SK-N-SH (cell line): Measurements from ENCODE around the gene TRAF2. TPM values are rescaled to one million over a fixed set of nuclear protein-coding genes. Genes with fewer than 3 reads are reported as not detected.

Experiments
- CTCF ChIA-PET: fragments of 300-600, 350-600 bp; formaldehyde crosslinking; extraction: SDS; loops from one replicate; lab custom pipeline; 2021; lab: Yijun Ruan, JAX
- POLR2A ChIA-PET: fragments of 350-600 bp; sonication (Branson Sonifier 250); formaldehyde crosslinking; extraction: SDS; loops from one replicate; lab custom pipeline; 2020; ENCODE audit warnings: antibody characterized with exemption, inconsistent platforms; lab: Yijun Ruan, JAX
- DNase-seq: peaks from one replicate; pipeline ENCODE4 v3.0.0; 2012
- H2AFZ ChIP-seq: fragments of 200-600 bp; sonication (generic); 2 replicates; pipeline ENCODE4 v1.8.1; 2016; ENCODE audit warnings: antibody characterized with exemption, mild to moderate bottlenecking, low read depth
- H3F3A ChIP-seq: fragments of 200-600 bp; sonication (generic); replicated peaks from 2 replicates; pipeline ENCODE3; 2016; ENCODE audit warnings: antibody characterized with exemption, mild to moderate bottlenecking; ENCODE audit not compliant: insufficient read depth
- H3K27ac ChIP-seq, 2 experiments: fragments of 200-500 bp in 1 of 2; fragments of 200-600 bp in 1 of 2; sonication (Bioruptor generic) in 1 of 2; sonication (generic), shearing (Covaris generic) in 1 of 2; 2 replicates each; pipeline versions ENCODE4 v1.5.1 to v1.6.1; 2014 to 2016; ENCODE audit warnings: low read depth in 2 of 2, inconsistent platforms in 1 of 2, low read length in 1 of 2, mild to moderate bottlenecking in 1 of 2, mixed read lengths in 1 of 2
- H3K27me3 ChIP-seq: fragments of 200-600 bp; sonication (generic), shearing (Covaris generic); 2 replicates; pipeline ENCODE4 v1.6.1; 2016; ENCODE audit warnings: mixed run types; ENCODE audit not compliant: insufficient read depth
- H3K36me3 ChIP-seq, 2 experiments: fragments of 200-500 bp in 1 of 2; fragments of 200-600 bp in 1 of 2; sonication (Bioruptor generic) in 1 of 2; sonication (generic) in 1 of 2; replicated peaks in 1 of 2; 2 replicates each; pipeline versions ENCODE3 to v1.5.1; 2014 to 2016; ENCODE audit warnings: low read length in 1 of 2, mild to moderate bottlenecking in 1 of 2; ENCODE audit not compliant: insufficient read depth in 2 of 2, control insufficient read depth in 1 of 2
- H3K4me1 ChIP-seq, 2 experiments: fragments of 200-500 bp in 1 of 2; fragments of 200-600 bp in 1 of 2; sonication (Bioruptor generic) in 1 of 2; sonication (generic), shearing (Covaris generic) in 1 of 2; 2 replicates each; pipeline versions ENCODE4 v1.5.1 to v1.6.1; 2014 to 2016; ENCODE audit warnings: low read depth in 1 of 2, low read length in 1 of 2, mixed run types in 1 of 2; ENCODE audit not compliant: insufficient read depth in 2 of 2, control insufficient read depth in 1 of 2
- H3K4me2 ChIP-seq: fragments of 200-600 bp; sonication (generic), shearing (Covaris generic); 2 replicates; pipeline ENCODE4 v1.6.1; 2017; ENCODE audit warnings: mixed run types
- H3K4me3 ChIP-seq, 2 experiments: fragments of 200-500 bp in 1 of 2; fragments of 200-600 bp in 1 of 2; sonication (Bioruptor generic) in 1 of 2; sonication (generic), shearing (Covaris generic) in 1 of 2; 2 replicates each; pipeline versions ENCODE4 v1.5.1 to v1.8.1; 2014 to 2016; ENCODE audit warnings: low read depth in 2 of 2, inconsistent platforms in 1 of 2, low read length in 1 of 2, mild to moderate bottlenecking in 1 of 2, mixed read lengths in 1 of 2, moderate library complexity in 1 of 2
- H3K79me2 ChIP-seq: fragments of 200-600 bp; sonication (generic); 2 replicates; pipeline ENCODE4 v1.8.1; 2017; ENCODE audit warnings: mild to moderate bottlenecking; ENCODE audit not compliant: insufficient read depth
- H3K9ac ChIP-seq: fragments of 200-600 bp; sonication (generic); 2 replicates; pipeline ENCODE4 v1.6.1; 2017; ENCODE audit warnings: mixed run types
- H3K9me2 ChIP-seq: fragments of 200-600 bp; sonication (generic); 2 replicates; pipeline ENCODE4 v1.6.1; 2017; ENCODE audit warnings: mixed run types
- H3K9me3 ChIP-seq: fragments of 200-600 bp; sonication (generic); 2 replicates; pipeline ENCODE4 v1.6.1; 2017; ENCODE audit warnings: mixed run types, mild to moderate bottlenecking, moderate library complexity
- H4K20me1 ChIP-seq: fragments of 200-600 bp; sonication (generic); 2 replicates; pipeline ENCODE4 v1.6.1; 2017; ENCODE audit warnings: mild to moderate bottlenecking, mixed run types; ENCODE audit not compliant: insufficient read depth
- CHD2 ChIP-seq: fragments of 150-350 bp; IDR thresholded peaks from 2 replicates; pipeline ENCODE4 v1.6.1; 2018; ENCODE audit warnings: low read length; ENCODE audit not compliant: partially characterized antibody
- ELF1 ChIP-seq: IDR thresholded peaks from 2 replicates; pipeline ENCODE4 v1.4.0; 2012
- EP300 ChIP-seq, 2 experiments: IDR thresholded peaks; 2 replicates each; pipeline versions ENCODE4 v1.4.0 to v1.6.1; 2012; ENCODE audit warnings: borderline replicate concordance in 1 of 2, low read depth in 1 of 2, low read length in 1 of 2
- EZH2phosphoT487 ChIP-seq: fragments of 200-600 bp; sonication (generic); IDR thresholded peaks from 2 replicates; pipeline ENCODE4 v1.6.1; 2017; ENCODE audit warnings: low read depth, mixed run types, mild to moderate bottlenecking, antibody characterized with exemption, moderate library complexity, borderline replicate concordance
- GATA2 ChIP-seq: sonication (generic); formaldehyde crosslinking; IDR thresholded peaks from 2 replicates; pipeline ENCODE4 v1.5.0; 2020; ENCODE audit warnings: mild to moderate bottlenecking, missing genetic modification reagents
- JUND ChIP-seq: IDR thresholded peaks from 2 replicates; pipeline ENCODE4 v1.4.0; 2012
- NFIC ChIP-seq: IDR thresholded peaks from 2 replicates; pipeline ENCODE4 v1.4.0; 2012; ENCODE audit warnings: borderline replicate concordance
- NRF1 ChIP-seq: IDR thresholded peaks from 2 replicates; pipeline ENCODE4 v1.6.1; 2012; ENCODE audit warnings: low read depth, mild to moderate bottlenecking, low read length
- RAD21 ChIP-seq: IDR thresholded peaks from 2 replicates; pipeline ENCODE4 v1.6.1; 2012; ENCODE audit warnings: mild to moderate bottlenecking, low read length
- TEAD4 ChIP-seq: IDR thresholded peaks from 2 replicates; pipeline ENCODE4 v1.4.0; 2012; ENCODE audit warnings: mild to moderate bottlenecking, borderline replicate concordance; ENCODE audit not compliant: insufficient read depth
- YY1 ChIP-seq: IDR thresholded peaks from 2 replicates; pipeline ENCODE4 v1.4.0; 2012; ENCODE audit warnings: low read depth, mild to moderate bottlenecking
- WGBS: methylation state at CpG from one replicate; pipeline ENCODE4 v1.1.6; 2017; ENCODE audit warnings: low lambda C conversion rate; 5-methylcytosine and 5-hydroxymethylcytosine counted together
- polyA plus RNA-seq, 3 experiments: library from polyadenylated mRNA; depleted of rRNA; stranded (reverse); fragments of >200 nt; gene quantifications; 2 replicates each; pipeline ENCODE4 v1.2.3, GENCODE V29; 2012
- TF ChIP-seq, protein P1 (sequence below): IDR thresholded peaks from 2 replicates; pipeline ENCODE4 v1.6.1; 2012; ENCODE audit warnings: mild to moderate bottlenecking, low read depth, low read length, moderate library complexity
- TF ChIP-seq, protein P2 (sequence below): fragments of 200-600 bp; sonication (generic); IDR thresholded peaks from 2 replicates; pipeline ENCODE4 v1.6.1; 2017; ENCODE audit warnings: antibody characterized with exemption, mild to moderate bottlenecking, moderate library complexity
- TF ChIP-seq, protein P3 (sequence below): IDR thresholded peaks from 2 replicates; pipeline ENCODE4 v1.4.0; 2012; ENCODE audit warnings: low read depth

Gene TRAF2
- polyA plus RNA-seq, 1 of the 3 experiments (the other 2 are of a cell fraction) = 15.4 TPM

DNA sequence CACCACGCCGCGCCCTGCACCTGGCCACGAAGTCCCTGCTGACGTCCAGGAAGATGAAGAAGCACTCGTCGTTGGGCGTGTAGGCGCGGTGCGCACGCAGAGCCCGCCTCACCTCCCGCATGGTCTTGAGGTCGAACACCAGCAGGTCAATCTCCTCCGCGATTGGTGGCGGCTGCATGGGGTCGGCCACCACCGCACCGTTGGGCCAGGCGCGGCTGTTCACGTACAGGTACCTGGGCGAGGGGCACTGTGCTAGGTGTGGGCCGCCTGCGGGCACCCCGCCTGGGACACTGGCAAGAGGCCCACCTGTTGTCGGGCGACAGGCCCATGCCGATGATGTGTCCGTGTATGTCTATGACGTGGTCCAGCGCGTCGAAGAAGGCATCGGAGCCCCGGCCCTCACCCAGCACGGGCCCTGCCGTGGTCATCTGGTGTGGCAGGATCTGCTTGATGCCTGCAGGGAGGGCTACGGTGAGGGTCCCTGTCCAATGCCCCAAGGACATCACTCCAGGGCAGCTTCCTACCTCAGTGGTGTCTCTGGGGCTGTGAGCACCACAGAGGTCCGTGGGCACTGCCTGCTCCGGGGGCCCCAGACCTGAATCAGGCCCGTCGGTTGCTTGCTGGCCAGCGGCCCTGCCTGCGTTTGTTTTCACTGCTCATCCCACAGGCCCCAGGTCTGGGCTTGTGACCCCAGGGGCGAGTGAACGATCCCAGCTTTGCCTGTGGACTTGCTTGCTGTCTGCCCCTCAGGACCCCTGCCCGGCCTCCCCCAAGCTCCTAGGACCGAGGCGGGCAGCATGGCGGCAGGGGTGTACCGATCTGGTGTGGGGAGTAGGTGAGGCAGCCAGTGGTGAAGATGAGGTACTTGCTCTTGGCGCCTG, 55.2 kb downstream of the TRAF2 start:
- Histone ChIP-seq H4K20me1 (peaks cover 13% of the 10 kb centered on the region), H3K4me3 (no peak overlapping the region), H3K9me3 (no peaks in the 10 kb centered on the region), H3K9ac (no peak overlapping the region), H3K36me3 (peaks cover 10 to 38% of the 10 kb centered on the region in 2 experiments), H3K4me2 (no peak overlapping the region), H3K79me2 (peaks cover 28% of the 10 kb centered on the region), H2AFZ (no peak overlapping the region), H3K27me3 (no peaks in the 10 kb centered on the region), H3K4me1 (peaks cover 0 to 17% of the 10 kb centered on the region in 2 experiments; a peak in 1 of 4 replicates), H3K27ac (no peak overlapping the region), H3K9me2 (no peaks in the 10 kb centered on the region), H3F3A (peaks cover 9% of the 10 kb centered on the region)
- TF ChIP-seq, protein P1, sequence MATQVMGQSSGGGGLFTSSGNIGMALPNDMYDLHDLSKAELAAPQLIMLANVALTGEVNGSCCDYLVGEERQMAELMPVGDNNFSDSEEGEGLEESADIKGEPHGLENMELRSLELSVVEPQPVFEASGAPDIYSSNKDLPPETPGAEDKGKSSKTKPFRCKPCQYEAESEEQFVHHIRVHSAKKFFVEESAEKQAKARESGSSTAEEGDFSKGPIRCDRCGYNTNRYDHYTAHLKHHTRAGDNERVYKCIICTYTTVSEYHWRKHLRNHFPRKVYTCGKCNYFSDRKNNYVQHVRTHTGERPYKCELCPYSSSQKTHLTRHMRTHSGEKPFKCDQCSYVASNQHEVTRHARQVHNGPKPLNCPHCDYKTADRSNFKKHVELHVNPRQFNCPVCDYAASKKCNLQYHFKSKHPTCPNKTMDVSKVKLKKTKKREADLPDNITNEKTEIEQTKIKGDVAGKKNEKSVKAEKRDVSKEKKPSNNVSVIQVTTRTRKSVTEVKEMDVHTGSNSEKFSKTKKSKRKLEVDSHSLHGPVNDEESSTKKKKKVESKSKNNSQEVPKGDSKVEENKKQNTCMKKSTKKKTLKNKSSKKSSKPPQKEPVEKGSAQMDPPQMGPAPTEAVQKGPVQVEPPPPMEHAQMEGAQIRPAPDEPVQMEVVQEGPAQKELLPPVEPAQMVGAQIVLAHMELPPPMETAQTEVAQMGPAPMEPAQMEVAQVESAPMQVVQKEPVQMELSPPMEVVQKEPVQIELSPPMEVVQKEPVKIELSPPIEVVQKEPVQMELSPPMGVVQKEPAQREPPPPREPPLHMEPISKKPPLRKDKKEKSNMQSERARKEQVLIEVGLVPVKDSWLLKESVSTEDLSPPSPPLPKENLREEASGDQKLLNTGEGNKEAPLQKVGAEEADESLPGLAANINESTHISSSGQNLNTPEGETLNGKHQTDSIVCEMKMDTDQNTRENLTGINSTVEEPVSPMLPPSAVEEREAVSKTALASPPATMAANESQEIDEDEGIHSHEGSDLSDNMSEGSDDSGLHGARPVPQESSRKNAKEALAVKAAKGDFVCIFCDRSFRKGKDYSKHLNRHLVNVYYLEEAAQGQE = no peak
- no peak for TF ChIP-seq RAD21
- no peak for TF ChIP-seq EP300 (IDR thresholded peaks at IDR 0.05; ENCODE audit: borderline replicate concordance in 1 of 2, low read depth in 1 of 2, low read length in 1 of 2)
- WGBS = 95% methylated on average over 23 of the region's 55 CpGs
- POLR2A ChIA-PET = no interaction called here
- CTCF ChIA-PET = interaction anchor here (1.5 kb wide), 1 partner anchor 14 kb away, joined by 4 read pairs; no protein-coding TSS in a partner anchor
- DNase-seq = no peak

DNA sequence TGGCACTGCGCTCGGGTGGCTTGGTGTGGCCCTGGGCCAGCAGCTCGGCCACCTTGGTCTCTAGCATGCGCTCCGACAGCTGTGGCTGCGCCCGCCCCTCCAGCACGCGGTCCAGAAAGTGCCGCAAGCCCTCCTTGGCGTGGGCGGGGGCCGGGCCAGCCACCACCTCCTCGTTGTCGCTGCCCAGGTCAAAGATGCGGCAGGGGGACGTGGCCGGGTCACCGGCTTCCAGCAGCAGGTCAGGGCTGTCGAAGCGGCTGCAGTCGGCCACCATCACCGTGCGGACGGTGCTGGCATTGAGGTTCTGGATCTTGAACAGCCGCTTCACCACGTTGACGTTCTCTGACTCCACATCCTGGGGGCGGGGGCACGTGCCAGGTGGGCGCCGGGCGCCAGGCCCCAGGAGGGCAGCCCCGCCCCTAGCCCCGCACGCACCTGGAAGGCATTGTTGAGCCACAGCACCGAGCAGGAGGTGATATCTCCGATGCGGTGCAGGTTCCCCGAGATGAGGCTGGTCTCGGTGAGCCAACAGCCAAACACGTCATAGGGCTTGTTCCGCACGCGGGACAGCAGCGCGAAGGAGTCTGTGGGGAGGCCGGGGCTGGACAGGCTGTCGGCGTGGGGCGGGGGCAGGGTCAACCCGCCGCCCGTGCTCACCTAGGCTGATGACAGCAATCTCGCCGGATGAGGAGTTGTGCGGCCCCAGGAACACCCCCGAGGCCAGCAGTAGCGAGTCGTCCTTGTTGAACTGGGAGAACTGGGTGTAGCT, 56.0 kb downstream of the TRAF2 start:
- Histone ChIP-seq H3K36me3 (peaks cover 10 to 38% of the 10 kb centered on the region in 2 experiments), H3K4me2 (peak overlapping the region; percentile 96; the same call in 1 of the 2 replicates), H3K27me3 (no peaks in the 10 kb centered on the region), H4K20me1 (peaks cover 13% of the 10 kb centered on the region), H3K4me3 (no peak overlapping the region), H2AFZ (no peak overlapping the region), H3K9me2 (no peaks in the 10 kb centered on the region), H3K9me3 (no peaks in the 10 kb centered on the region), H3K79me2 (peaks cover 28% of the 10 kb centered on the region), H3K9ac (no peak overlapping the region), H3K4me1 (peaks cover 0 to 17% of the 10 kb centered on the region in 2 experiments; a peak in 1 of 4 replicates), H3F3A (peaks cover 6% of the 10 kb centered on the region), H3K27ac (no peak overlapping the region; a peak in 1 of 4 replicates)
- 93% methylated on average over 25 of the region's 60 CpGs for WGBS
- TF ChIP-seq, protein P2, sequence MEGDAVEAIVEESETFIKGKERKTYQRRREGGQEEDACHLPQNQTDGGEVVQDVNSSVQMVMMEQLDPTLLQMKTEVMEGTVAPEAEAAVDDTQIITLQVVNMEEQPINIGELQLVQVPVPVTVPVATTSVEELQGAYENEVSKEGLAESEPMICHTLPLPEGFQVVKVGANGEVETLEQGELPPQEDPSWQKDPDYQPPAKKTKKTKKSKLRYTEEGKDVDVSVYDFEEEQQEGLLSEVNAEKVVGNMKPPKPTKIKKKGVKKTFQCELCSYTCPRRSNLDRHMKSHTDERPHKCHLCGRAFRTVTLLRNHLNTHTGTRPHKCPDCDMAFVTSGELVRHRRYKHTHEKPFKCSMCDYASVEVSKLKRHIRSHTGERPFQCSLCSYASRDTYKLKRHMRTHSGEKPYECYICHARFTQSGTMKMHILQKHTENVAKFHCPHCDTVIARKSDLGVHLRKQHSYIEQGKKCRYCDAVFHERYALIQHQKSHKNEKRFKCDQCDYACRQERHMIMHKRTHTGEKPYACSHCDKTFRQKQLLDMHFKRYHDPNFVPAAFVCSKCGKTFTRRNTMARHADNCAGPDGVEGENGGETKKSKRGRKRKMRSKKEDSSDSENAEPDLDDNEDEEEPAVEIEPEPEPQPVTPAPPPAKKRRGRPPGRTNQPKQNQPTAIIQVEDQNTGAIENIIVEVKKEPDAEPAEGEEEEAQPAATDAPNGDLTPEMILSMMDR = no peak
- no peak for TF ChIP-seq JUND
- TF ChIP-seq GATA2 (CRISPR knock-in tag) = no peak
- TF ChIP-seq EZH2phosphoT487 = no peak
- TF ChIP-seq, protein P1 = no peak
- no peak for TF ChIP-seq CHD2
- no peak for TF ChIP-seq YY1
- TF ChIP-seq ELF1 = no peak
- no peak for TF ChIP-seq NRF1
- TF ChIP-seq TEAD4 = no peak
- TF ChIP-seq, protein P3, sequence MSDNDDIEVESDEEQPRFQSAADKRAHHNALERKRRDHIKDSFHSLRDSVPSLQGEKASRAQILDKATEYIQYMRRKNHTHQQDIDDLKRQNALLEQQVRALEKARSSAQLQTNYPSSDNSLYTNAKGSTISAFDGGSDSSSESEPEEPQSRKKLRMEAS = no peak
- TF ChIP-seq NFIC = no peak
- ChIA-PET CTCF (interaction anchor here (1.5 kb wide), 1 partner anchor 15 kb away, joined by 4 read pairs; no protein-coding TSS in a partner anchor), POLR2A (no interaction called here)
- DNase-seq = no peak
